ENCODE measurements around the gene PMCH.

DNA sequence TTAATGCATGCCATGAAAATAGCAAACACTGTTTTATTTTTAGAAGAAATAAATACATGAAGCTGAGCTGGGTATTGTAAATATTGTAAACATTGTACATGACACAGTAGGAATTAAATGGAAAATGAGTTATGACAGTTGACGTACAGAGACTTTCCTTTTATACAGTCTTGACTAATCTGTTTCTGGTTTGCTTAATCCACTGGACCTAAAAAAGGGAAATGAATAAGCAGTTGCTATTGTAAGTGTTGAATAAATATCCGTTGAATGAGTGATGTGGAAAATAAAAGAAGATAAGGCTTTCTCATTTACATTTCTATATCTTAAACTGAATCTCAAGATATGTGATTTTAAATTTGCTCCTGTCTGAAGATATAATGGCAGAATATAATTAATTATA lies 15.0 kb downstream of the PMCH start:
- TF ChIP-seq, protein P1, sequence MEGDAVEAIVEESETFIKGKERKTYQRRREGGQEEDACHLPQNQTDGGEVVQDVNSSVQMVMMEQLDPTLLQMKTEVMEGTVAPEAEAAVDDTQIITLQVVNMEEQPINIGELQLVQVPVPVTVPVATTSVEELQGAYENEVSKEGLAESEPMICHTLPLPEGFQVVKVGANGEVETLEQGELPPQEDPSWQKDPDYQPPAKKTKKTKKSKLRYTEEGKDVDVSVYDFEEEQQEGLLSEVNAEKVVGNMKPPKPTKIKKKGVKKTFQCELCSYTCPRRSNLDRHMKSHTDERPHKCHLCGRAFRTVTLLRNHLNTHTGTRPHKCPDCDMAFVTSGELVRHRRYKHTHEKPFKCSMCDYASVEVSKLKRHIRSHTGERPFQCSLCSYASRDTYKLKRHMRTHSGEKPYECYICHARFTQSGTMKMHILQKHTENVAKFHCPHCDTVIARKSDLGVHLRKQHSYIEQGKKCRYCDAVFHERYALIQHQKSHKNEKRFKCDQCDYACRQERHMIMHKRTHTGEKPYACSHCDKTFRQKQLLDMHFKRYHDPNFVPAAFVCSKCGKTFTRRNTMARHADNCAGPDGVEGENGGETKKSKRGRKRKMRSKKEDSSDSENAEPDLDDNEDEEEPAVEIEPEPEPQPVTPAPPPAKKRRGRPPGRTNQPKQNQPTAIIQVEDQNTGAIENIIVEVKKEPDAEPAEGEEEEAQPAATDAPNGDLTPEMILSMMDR (IDR thresholded peaks at IDR 0.05; ENCODE audit: low read depth, low read length) = no peak
- TF ChIP-seq, protein P2, sequence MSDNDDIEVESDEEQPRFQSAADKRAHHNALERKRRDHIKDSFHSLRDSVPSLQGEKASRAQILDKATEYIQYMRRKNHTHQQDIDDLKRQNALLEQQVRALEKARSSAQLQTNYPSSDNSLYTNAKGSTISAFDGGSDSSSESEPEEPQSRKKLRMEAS (IDR thresholded peaks at IDR 0.05; ENCODE audit: low read depth, low read length) = no peak
